HL-60 (cell line): ENCODE data around the gene CFAP43.

Experiments
- POLR2AphosphoS5 ChIP-seq: IDR thresholded peaks from 2 replicates; pipeline ENCODE4 v1.6.1; 2012; ENCODE audit warnings: low read depth
- TF ChIP-seq, protein P1 (sequence below): IDR thresholded peaks from one replicate; pipeline ENCODE4 v1.5.1; 2011; ENCODE audit warnings: low read length, control low read depth, inconsistent platforms; ENCODE audit not compliant: insufficient read depth
- TF ChIP-seq, protein P2 (sequence below): IDR thresholded peaks from 2 replicates; pipeline ENCODE4 v1.6.1; 2012; ENCODE audit warnings: low read depth; ENCODE audit not compliant: insufficient replicate concordance

DNA sequence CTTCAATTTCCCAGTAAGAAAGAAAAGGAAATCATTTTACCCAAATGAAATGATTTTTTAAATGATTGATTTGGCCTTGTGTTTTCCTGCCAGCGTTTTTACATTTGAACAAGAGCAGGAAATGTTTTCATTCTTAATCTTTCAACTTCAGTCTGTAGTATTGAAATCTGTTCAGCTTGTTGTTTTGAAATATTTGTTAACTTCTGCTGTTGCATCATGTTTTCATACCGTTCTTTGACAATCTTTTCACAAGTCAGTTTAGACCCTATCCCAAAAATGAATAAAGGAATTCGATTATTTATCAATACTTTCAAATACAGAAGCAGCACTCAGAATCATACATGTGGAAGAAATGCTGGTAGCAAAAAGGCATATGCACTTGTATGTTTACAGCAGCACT, 102.1 kb downstream of the CFAP43 start:
- TF ChIP-seq, protein P1, sequence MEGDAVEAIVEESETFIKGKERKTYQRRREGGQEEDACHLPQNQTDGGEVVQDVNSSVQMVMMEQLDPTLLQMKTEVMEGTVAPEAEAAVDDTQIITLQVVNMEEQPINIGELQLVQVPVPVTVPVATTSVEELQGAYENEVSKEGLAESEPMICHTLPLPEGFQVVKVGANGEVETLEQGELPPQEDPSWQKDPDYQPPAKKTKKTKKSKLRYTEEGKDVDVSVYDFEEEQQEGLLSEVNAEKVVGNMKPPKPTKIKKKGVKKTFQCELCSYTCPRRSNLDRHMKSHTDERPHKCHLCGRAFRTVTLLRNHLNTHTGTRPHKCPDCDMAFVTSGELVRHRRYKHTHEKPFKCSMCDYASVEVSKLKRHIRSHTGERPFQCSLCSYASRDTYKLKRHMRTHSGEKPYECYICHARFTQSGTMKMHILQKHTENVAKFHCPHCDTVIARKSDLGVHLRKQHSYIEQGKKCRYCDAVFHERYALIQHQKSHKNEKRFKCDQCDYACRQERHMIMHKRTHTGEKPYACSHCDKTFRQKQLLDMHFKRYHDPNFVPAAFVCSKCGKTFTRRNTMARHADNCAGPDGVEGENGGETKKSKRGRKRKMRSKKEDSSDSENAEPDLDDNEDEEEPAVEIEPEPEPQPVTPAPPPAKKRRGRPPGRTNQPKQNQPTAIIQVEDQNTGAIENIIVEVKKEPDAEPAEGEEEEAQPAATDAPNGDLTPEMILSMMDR = no peak
- TF ChIP-seq POLR2AphosphoS5 = no peak
- TF ChIP-seq, protein P2, sequence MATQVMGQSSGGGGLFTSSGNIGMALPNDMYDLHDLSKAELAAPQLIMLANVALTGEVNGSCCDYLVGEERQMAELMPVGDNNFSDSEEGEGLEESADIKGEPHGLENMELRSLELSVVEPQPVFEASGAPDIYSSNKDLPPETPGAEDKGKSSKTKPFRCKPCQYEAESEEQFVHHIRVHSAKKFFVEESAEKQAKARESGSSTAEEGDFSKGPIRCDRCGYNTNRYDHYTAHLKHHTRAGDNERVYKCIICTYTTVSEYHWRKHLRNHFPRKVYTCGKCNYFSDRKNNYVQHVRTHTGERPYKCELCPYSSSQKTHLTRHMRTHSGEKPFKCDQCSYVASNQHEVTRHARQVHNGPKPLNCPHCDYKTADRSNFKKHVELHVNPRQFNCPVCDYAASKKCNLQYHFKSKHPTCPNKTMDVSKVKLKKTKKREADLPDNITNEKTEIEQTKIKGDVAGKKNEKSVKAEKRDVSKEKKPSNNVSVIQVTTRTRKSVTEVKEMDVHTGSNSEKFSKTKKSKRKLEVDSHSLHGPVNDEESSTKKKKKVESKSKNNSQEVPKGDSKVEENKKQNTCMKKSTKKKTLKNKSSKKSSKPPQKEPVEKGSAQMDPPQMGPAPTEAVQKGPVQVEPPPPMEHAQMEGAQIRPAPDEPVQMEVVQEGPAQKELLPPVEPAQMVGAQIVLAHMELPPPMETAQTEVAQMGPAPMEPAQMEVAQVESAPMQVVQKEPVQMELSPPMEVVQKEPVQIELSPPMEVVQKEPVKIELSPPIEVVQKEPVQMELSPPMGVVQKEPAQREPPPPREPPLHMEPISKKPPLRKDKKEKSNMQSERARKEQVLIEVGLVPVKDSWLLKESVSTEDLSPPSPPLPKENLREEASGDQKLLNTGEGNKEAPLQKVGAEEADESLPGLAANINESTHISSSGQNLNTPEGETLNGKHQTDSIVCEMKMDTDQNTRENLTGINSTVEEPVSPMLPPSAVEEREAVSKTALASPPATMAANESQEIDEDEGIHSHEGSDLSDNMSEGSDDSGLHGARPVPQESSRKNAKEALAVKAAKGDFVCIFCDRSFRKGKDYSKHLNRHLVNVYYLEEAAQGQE = no peak
